22Rv1 (cell line): ENCODE data around the gene HMHB1.

Experiments used
- CTCF ChIP-seq: fragments of 450-650 bp; IDR thresholded peaks from 2 replicates; pipeline ENCODE4 v1.5.1; 2017; ENCODE audit warnings: mild to moderate bottlenecking
- ZFX ChIP-seq: fragments of 450-650 bp; IDR thresholded peaks from 2 replicates; pipeline ENCODE4 v1.6.1; 2017; ENCODE audit warnings: antibody characterized with exemption, borderline replicate concordance

DNA sequence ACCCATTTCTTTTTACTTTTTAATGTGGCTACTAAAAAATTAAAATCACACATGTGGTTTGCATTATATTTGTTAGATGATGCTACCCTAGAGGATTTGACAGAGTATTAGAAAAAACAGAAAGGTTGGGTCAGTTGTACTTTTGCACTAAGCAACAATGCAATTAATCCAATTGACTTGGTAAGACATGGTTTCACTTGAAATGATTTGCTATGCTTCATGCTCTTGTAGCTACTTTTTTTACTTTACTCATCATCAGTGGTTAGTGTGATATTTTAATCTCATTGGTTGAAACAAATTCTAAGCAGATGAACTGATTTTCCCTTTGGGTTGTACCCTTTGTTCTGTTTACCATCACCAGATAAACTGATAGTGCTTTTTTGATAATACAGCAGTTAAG is 39.4 kb downstream of the HMHB1 start:
- TF ChIP-seq CTCF (no peak), ZFX (no peak)
